ENCODE data around the gene PPP3CA. TPM values are rescaled to one million over a fixed set of nuclear protein-coding genes. Genes with fewer than 3 reads are reported as not detected.

The PPP3CA gene
- total and polyA plus RNA-seq, 2 of the 8 experiments (the other 6 are each of a cell fraction or from before 2014, with no cell fraction given), result 7.9 to 35.0 TPM

- Histone ChIP-seq H3K14ac (ENCODE audit: insufficient read length) (no peak overlapping the region), H4K5ac (ENCODE audit: insufficient read length, low read depth, low read length) (no peak overlapping the region), H4K91ac (replicated peaks; ENCODE audit: insufficient read length, low read length) (no peak overlapping the region), H3K18ac (ENCODE audit: extremely low read depth, low read length) (no peak overlapping the region), H2AFZ (ENCODE audit: low read length) (no peak overlapping the region), H3K9me3 (ENCODE audit: insufficient read depth in 2 of 2, low read depth in 1 of 2, low read length in 1 of 2) (no peaks in the 10 kb centered on the region), H3K23ac (ENCODE audit: insufficient read length) (no peak overlapping the region), H3K23me2 (ENCODE audit: low read depth, low read length) (no peaks in the 10 kb centered on the region), H2BK12ac (ENCODE audit: low read depth, low read length) (no peak overlapping the region), H3K4me3 (ENCODE audit: extremely low read depth in 1 of 4, insufficient read depth in 2 of 4, low read depth in 3 of 4, low read length in 4 of 4) (no peak overlapping the region), H3K27me3 (replicated peaks in 1 of 4; ENCODE audit: control insufficient read depth in 3 of 4, extremely low read depth in 1 of 4, insufficient read depth in 3 of 4, low read length in 3 of 4) (no peaks in the 10 kb centered on the region), H3K79me2 (ENCODE audit: control insufficient read depth in 1 of 2, insufficient read depth in 2 of 2, low read length in 2 of 2) (peaks cover 0 to 58% of the 10 kb centered on the region in 2 experiments; a peak in 2 of 4 replicates), H3K36me3 (ENCODE audit: control insufficient read depth in 2 of 4, insufficient read depth in 4 of 4, low read length in 3 of 4) (no peaks in the 10 kb centered on the region), H3K4me1 (replicated peaks in 1 of 4; ENCODE audit: control insufficient read depth in 3 of 4, insufficient read depth in 4 of 4, low read length in 3 of 4) (peaks cover 0 to 7% (median 1%) of the 10 kb centered on the region in 4 experiments; a peak in 1 of 7 replicates), H2BK20ac (ENCODE audit: low read length) (no peak overlapping the region), H4K20me1 (replicated peaks in 1 of 2; ENCODE audit: control insufficient read depth in 1 of 2, insufficient read depth in 2 of 2, low read length in 2 of 2) (no peaks in the 10 kb centered on the region), H4K8ac (ENCODE audit: extremely low read depth, insufficient read depth, low read length) (no peak overlapping the region), H3K56ac (replicated peaks; ENCODE audit: insufficient read length, low read depth, low read length) (no peak overlapping the region), H2BK5ac (ENCODE audit: low read depth, low read length) (no peak overlapping the region), H3K4me2 (ENCODE audit: insufficient read depth in 1 of 2, low read depth in 2 of 2, low read length in 2 of 2) (no peak overlapping the region), H3K9ac (replicated peaks in 1 of 4; ENCODE audit: extremely low read depth in 1 of 4, low read depth in 3 of 4, low read length in 3 of 4) (no peak overlapping the region), H3K79me1 (ENCODE audit: low read depth, low read length) (no peaks in the 10 kb centered on the region), H2AK5ac (ENCODE audit: low read depth, low read length) (no peak overlapping the region), H2BK15ac (ENCODE audit: low read length) (no peak overlapping the region), H2BK120ac (replicated peaks; ENCODE audit: low read depth, low read length) (no peak overlapping the region), H3K27ac (ENCODE audit: low read depth, low read length) (no peak overlapping the region), H3K4ac (replicated peaks; ENCODE audit: insufficient read length, low read depth, low read length) (no peak overlapping the region)
- FAIRE-seq, result no peak
- no peak for DNase-seq (ENCODE audit: low read depth in 1 of 2, low spot score in 2 of 2)
- WGBS, 2 experiments (ENCODE audit: extremely low coverage in 1 of 2, insufficient coverage in 1 of 2, insufficient read length in 1 of 2, insufficient replicate concordance in 2 of 2, low coverage in 1 of 2, low lambda C conversion rate in 2 of 2, missing lambda C conversion rate in 1 of 2), result 81% methylated on average over 1 of the region's 1 CpG; no CpG with 5 or more reads in 1 of the 2 experiments
- CTCF ChIA-PET (ENCODE audit: partially characterized antibody), result interaction anchor here (0.7 kb wide), 1 partner anchor 15 kb away, joined by 3 read pairs; no protein-coding TSS in a partner anchor
- POLR2A ChIA-PET (ENCODE audit: partially characterized antibody), result no interaction called here
- TF ChIP-seq NANOG (IDR thresholded peaks at IDR 0.05; ENCODE audit: insufficient read depth, low read depth, low read length, poor library complexity, severe bottlenecking) (no peak), CTBP2 (IDR thresholded peaks at IDR 0.05; ENCODE audit: borderline replicate concordance, insufficient read depth, insufficient read length, low read length) (no peak)
These were observed 81.5 kb downstream of the PPP3CA start for GRCh38 chr4:101265816-101266172.

All from H1 (cell line).